K562 (cell line): ENCODE measurements around the gene WDR93. TPM values are rescaled to one million over a fixed set of nuclear protein-coding genes. Genes with fewer than 3 reads are reported as not detected.
A peak's percentile ranks its signal among the peaks of the same experiment; 100 is the strongest.

Experiments
- ATAC-seq: fragments of 200-7000 bp; cut with Tn5 transposase; 3 replicates; pipeline ENCODE4 v1.9.1; 2020; ENCODE audit warnings: moderate library complexity
- BruUV-seq: library from RNA; stranded (reverse); fragments of 400-500 nt; replicated peaks from 2 replicates; lab custom pipeline; 2021; lab: Mats Ljungman, UMichigan
- CTCF ChIA-PET: fragments of 300-600 bp; formaldehyde crosslinking; extraction: SDS; loops from one replicate; lab custom pipeline; 2021; ENCODE audit warnings: low intra/inter-chr PET ratio; lab: Yijun Ruan, JAX
- POLR2A ChIA-PET: fragments of 300-600, 350-650 bp; sonication (Branson Sonifier 250); formaldehyde crosslinking; extraction: SDS; loops from one replicate; lab custom pipeline; 2021; ENCODE audit warnings: antibody characterized with exemption, inconsistent platforms; lab: Yijun Ruan, JAX
- DNase-seq, 4 experiments: peaks; one replicate each; pipeline versions ENCODE4 v3.0.0 to v3.0.0-alpha.2; 2011 to 2018; ENCODE audit warnings: low spot score in 3 of 4, mixed read lengths in 3 of 4; ENCODE audit errors: extremely low read depth in 1 of 4
- FAIRE-seq: peaks from 2 replicates; lab custom pipeline; 2011; peaks lifted over from hg19 to GRCh38; lab: Jason Lieb, UNC
- H2AFZ ChIP-seq: 2 replicates; pipeline ENCODE4 v1.6.0; 2011; ENCODE audit warnings: low read depth, low read length, control low read depth, inconsistent platforms
- H3K27ac ChIP-seq: fragments of 200-600 bp; 3 replicates; pipeline ENCODE4 v1.8.0; 2011; ENCODE audit warnings: low read depth, mild to moderate bottlenecking, control low read depth, inconsistent platforms, low read length, moderate library complexity, mixed read lengths; ENCODE audit errors: extremely low read depth
- H3K27me3 ChIP-seq, 2 experiments: fragments of 300-600 bp in 1 of 2; 2 replicates in 1 of 2; 3 replicates in 1 of 2; pipeline versions ENCODE4 v1.6.0 to v1.8.0; 2011; ENCODE audit warnings: inconsistent platforms in 2 of 2, low read length in 2 of 2, mild to moderate bottlenecking in 1 of 2, mixed read lengths in 1 of 2, moderate library complexity in 1 of 2; ENCODE audit not compliant: control insufficient read depth in 2 of 2, insufficient read depth in 2 of 2
- H3K36me3 ChIP-seq: fragments of 300-600 bp; 3 replicates; pipeline ENCODE4 v1.8.0; 2011; ENCODE audit warnings: mild to moderate bottlenecking, low read length, inconsistent platforms; ENCODE audit not compliant: control insufficient read depth, insufficient read depth
- H3K4me1 ChIP-seq, 2 experiments: fragments of 200-600 bp in 1 of 2; replicated peaks in 1 of 2; 2 replicates in 1 of 2; 3 replicates in 1 of 2; pipeline versions ENCODE4 v1.5.1 to v1.8.0; 2011; ENCODE audit warnings: inconsistent platforms in 2 of 2, low read length in 2 of 2, mild to moderate bottlenecking in 1 of 2, mixed read lengths in 1 of 2, moderate library complexity in 1 of 2; ENCODE audit not compliant: control insufficient read depth in 2 of 2, insufficient read depth in 2 of 2
- H3K4me2 ChIP-seq: 2 replicates; pipeline ENCODE4 v1.6.1; 2011; ENCODE audit warnings: low read length, control low read depth, inconsistent platforms, mixed read lengths; ENCODE audit not compliant: insufficient read depth
- H3K4me3 ChIP-seq: fragments of 200-600 bp; sonication (generic), shearing (Covaris generic); 2 replicates; pipeline ENCODE4 v1.5.1; 2016; ENCODE audit warnings: control low read depth, inconsistent platforms
- H3K79me2 ChIP-seq: fragments of 200-600 bp; 3 replicates; pipeline ENCODE4 v1.8.0; 2011; ENCODE audit warnings: low read length, inconsistent platforms; ENCODE audit not compliant: control insufficient read depth, insufficient read depth
- H3K9ac ChIP-seq, 2 experiments: 2 replicates each; pipeline versions ENCODE4 v1.6.0 to v1.6.1; 2011; ENCODE audit warnings: low read depth in 2 of 2, low read length in 2 of 2, control low read depth in 1 of 2, inconsistent platforms in 1 of 2, mild to moderate bottlenecking in 1 of 2, mixed read lengths in 1 of 2; ENCODE audit not compliant: insufficient read depth in 1 of 2
- H3K9me1 ChIP-seq: one replicate; pipeline ENCODE4 v1.6.0; 2011; ENCODE audit warnings: inconsistent platforms, mild to moderate bottlenecking, low read length, moderate library complexity; ENCODE audit not compliant: control insufficient read depth, insufficient read depth
- H3K9me3 ChIP-seq: replicated peaks from 2 replicates; pipeline ENCODE4 v1.5.1; 2011; ENCODE audit warnings: low read depth, low read length, inconsistent platforms; ENCODE audit not compliant: control insufficient read depth, insufficient read depth
- H4K20me1 ChIP-seq: replicated peaks from 2 replicates; pipeline ENCODE4 v1.6.1; 2011; ENCODE audit warnings: low read length, inconsistent platforms, mixed read lengths; ENCODE audit not compliant: control insufficient read depth, insufficient read depth
- BRD9 ChIP-seq: fragments of 450-650 bp; IDR thresholded peaks from 2 replicates; pipeline ENCODE4 v1.6.1; 2018; ENCODE audit warnings: low read depth; ENCODE audit not compliant: partially characterized antibody
- CEBPZ ChIP-seq: fragments of 150-350 bp; IDR thresholded peaks from 2 replicates; pipeline ENCODE4 v1.6.1; 2014; ENCODE audit warnings: low read depth, mild to moderate bottlenecking, low read length, borderline replicate concordance
- DMBX1 ChIP-seq: fragments of 250-450 bp; sonication (Bioruptor Pico); IDR thresholded peaks from 2 replicates; pipeline ENCODE4 v1.8.0; 2022; ENCODE audit warnings: inconsistent platforms, mild to moderate bottlenecking, moderate library complexity, borderline replicate concordance
- ETS2 ChIP-seq: IDR thresholded peaks from 2 replicates; pipeline ENCODE4 v1.6.1; 2016; ENCODE audit warnings: borderline replicate concordance, missing genetic modification characterization, mild to moderate bottlenecking, moderate library complexity, missing compliant biosample characterization; ENCODE audit not compliant: poor library complexity, severe bottlenecking
- FOXP1 ChIP-seq: sonication (generic); formaldehyde crosslinking; IDR thresholded peaks from 2 replicates; pipeline ENCODE4 v1.8.0; 2022; ENCODE audit warnings: mild to moderate bottlenecking, missing genetic modification reagents
- HCFC1 ChIP-seq: IDR thresholded peaks from 2 replicates; pipeline ENCODE4 v1.6.1; 2012; ENCODE audit warnings: low read depth, low read length, improper control_type of control experiment
- HES1 ChIP-seq: fragments of 450-650 bp; IDR thresholded peaks from 2 replicates; pipeline ENCODE4 v1.6.1; 2016; ENCODE audit warnings: low read depth, mild to moderate bottlenecking, moderate library complexity
- MYNN ChIP-seq, 2 experiments: sonication (generic); formaldehyde crosslinking in 1 of 2; IDR thresholded peaks; 2 replicates each; pipeline versions ENCODE4 v1.5.0 to v1.6.1; 2016 to 2020; ENCODE audit warnings: antibody characterized with exemption in 1 of 2, missing genetic modification reagents in 1 of 2
- SMC3 ChIP-seq: conservative IDR thresholded peaks from 2 replicates; pipeline ENCODE4 v1.6.1; 2011; ENCODE audit warnings: low read depth, low read length, improper control_type of control experiment; ENCODE audit not compliant: insufficient read depth
- YY1 ChIP-seq, 3 experiments: IDR thresholded peaks; 2 replicates each; pipeline ENCODE4 v1.6.1; 2011; ENCODE audit warnings: low read length in 2 of 3, mild to moderate bottlenecking in 2 of 3, moderate library complexity in 2 of 3, borderline replicate concordance in 1 of 3, control low read depth in 1 of 3, low read depth in 1 of 3; ENCODE audit not compliant: insufficient read depth in 3 of 3, insufficient replicate concordance in 2 of 3, control insufficient read depth in 1 of 3, insufficient read length in 1 of 3; ENCODE audit errors: extremely low read depth in 1 of 3
- ZNF253 ChIP-seq: fragments of 250-450 bp; sonication (Bioruptor Pico); conservative IDR thresholded peaks from 2 replicates; pipeline ENCODE4 v1.6.1; 2021; ENCODE audit warnings: mild to moderate bottlenecking
- ZNF76 ChIP-seq: fragments of 250-450 bp; sonication (Bioruptor Pico); IDR thresholded peaks from 2 replicates; pipeline ENCODE4 v1.4.0; 2020; ENCODE audit warnings: mild to moderate bottlenecking, moderate library complexity, borderline replicate concordance
- ZNF766 ChIP-seq: fragments of 200-800 bp; sonication (Bioruptor generic); conservative IDR thresholded peaks from 2 replicates; pipeline ENCODE4 v1.6.1; 2016; ENCODE audit warnings: missing genetic modification characterization, missing compliant biosample characterization
- whole genome bisulfite sequencing: fragments of 100-300 bp; shearing (Covaris generic); methylation state at CpG from one replicate; pipeline ENCODE4 v1.1.6; 2016; ENCODE audit warnings: low coverage, mixed read lengths; ENCODE audit not compliant: insufficient coverage; ENCODE audit errors: missing lambda C conversion rate; 5-methylcytosine and 5-hydroxymethylcytosine counted together
- in situ Hi-C: fragments of 300-500 bp; cut with MboI; formaldehyde crosslinking; loops from 4 replicates; pipeline ENCODE4 v1.15.0; 2018; ENCODE audit warnings: inconsistent platforms, mixed read lengths
- intact Hi-C: fragments of 100-400 bp; cut with micrococcal nuclease; formaldehyde crosslinking; loops from 2 replicates; pipeline ENCODE4 v1.14.2; 2022
- polyA plus RNA-seq, 8 experiments: library from polyadenylated mRNA; depleted of rRNA in 4 of 8; stranded (reverse) in 5 of 8; unstranded in 3 of 8; fragments of >200 nt; fragmentation: Nextera tagmentation in 2 of 8; fragmentation: Illumina TruSeq in 1 of 8; extraction: Ambion mirVana in 2 of 8; extraction: Trizol in 1 of 8; gene quantifications; 2 replicates each; pipeline versions ENCODE4 v1.2.1 to v1.2.3, GENCODE V29; 2011 to 2014; ENCODE audit warnings: inconsistent platforms in 1 of 8, missing spikeins in 1 of 8
- total RNA-seq, 7 experiments: library from RNA; depleted of rRNA in 6 of 7; stranded (reverse); fragments of >200 nt in 6 of 7; fragmentation: Illumina TruSeq in 2 of 7; extraction: Trizol in 2 of 7; gene quantifications; 2 replicates each; pipeline versions ENCODE4 v1.2.1 to v1.2.3, GENCODE V29; 2011 to 2021; ENCODE audit warnings: low replicate concordance in 1 of 7
- TF ChIP-seq, protein P1 (sequence below): IDR thresholded peaks from 2 replicates; pipeline ENCODE4 v1.6.1; 2012; ENCODE audit warnings: low read depth, low read length, improper control_type of control experiment, borderline replicate concordance

The WDR93 gene
- total and polyA plus RNA-seq, 9 of the 15 experiments (the other 6 are each of a cell fraction or from before 2014, with no cell fraction given) = not detected

- ChIA-PET CTCF (interaction anchor here (0.6 kb wide), 1 partner anchor 326 kb away, joined by 5 read pairs; no protein-coding TSS in a partner anchor), POLR2A (interaction anchor here (1.1 kb wide), 1 partner anchor 254 kb away, joined by 3 read pairs; no protein-coding TSS in a partner anchor)
- Histone ChIP-seq H3K27ac (no peak overlapping the region), H3K4me1 (peaks cover 0 to 22% of the 10 kb centered on the region in 2 experiments; a peak in 3 of 5 replicates), H3K9me1 (no peaks in the 10 kb centered on the region), H4K20me1 (no peaks in the 10 kb centered on the region), H3K4me3 (no peak overlapping the region), H2AFZ (no peak overlapping the region), H3K4me2 (no peak overlapping the region), H3K79me2 (no peaks in the 10 kb centered on the region), H3K9me3 (no peaks in the 10 kb centered on the region), H3K27me3 (peaks cover 7 to 50% of the 10 kb centered on the region in 2 experiments; a peak in 4 of 5 replicates), H3K9ac (no peak overlapping the region; a peak in 1 of 4 replicates), H3K36me3 (no peaks in the 10 kb centered on the region)
- WGBS = 6% methylated on average over 12 of the region's 13 CpGs
- no peak for ATAC-seq
- in situ Hi-C loops (no loop called here), intact Hi-C loops (loop anchor here (10.0 kb wide), 1 partner anchor 540 kb away; no protein-coding TSS in a partner anchor)
- no peak for FAIRE-seq
- DNase-seq = peak in 1 of 4 experiments; percentile 2
- BruUV-seq = no TSS peak
- TF ChIP-seq SMC3 (no peak), ZNF253 (no peak), ZNF76 (CRISPR knock-in tag) (no peak), ETS2 (tag) (no peak), HES1 (no peak), HCFC1 (no peak), BRD9 (no peak), CEBPZ (no peak), YY1 (IDR thresholded peaks at IDR 0.05; ENCODE audit: borderline replicate concordance in 1 of 3, control insufficient read depth in 1 of 3, extremely low read depth in 1 of 3, insufficient read depth in 3 of 3, insufficient read length in 1 of 3, insufficient replicate concordance in 2 of 3, low read depth in 1 of 3, low read length in 2 of 3) (no peak), FOXP1 (CRISPR knock-in tag) (no peak), DMBX1 (CRISPR knock-in tag) (no peak), MYNN (IDR thresholded peaks at IDR 0.05) (no peak), MYNN (CRISPR knock-in tag; IDR thresholded peaks at IDR 0.05) (no peak), ZNF766 (CRISPR knock-in tag) (no peak)
- TF ChIP-seq, protein P1, sequence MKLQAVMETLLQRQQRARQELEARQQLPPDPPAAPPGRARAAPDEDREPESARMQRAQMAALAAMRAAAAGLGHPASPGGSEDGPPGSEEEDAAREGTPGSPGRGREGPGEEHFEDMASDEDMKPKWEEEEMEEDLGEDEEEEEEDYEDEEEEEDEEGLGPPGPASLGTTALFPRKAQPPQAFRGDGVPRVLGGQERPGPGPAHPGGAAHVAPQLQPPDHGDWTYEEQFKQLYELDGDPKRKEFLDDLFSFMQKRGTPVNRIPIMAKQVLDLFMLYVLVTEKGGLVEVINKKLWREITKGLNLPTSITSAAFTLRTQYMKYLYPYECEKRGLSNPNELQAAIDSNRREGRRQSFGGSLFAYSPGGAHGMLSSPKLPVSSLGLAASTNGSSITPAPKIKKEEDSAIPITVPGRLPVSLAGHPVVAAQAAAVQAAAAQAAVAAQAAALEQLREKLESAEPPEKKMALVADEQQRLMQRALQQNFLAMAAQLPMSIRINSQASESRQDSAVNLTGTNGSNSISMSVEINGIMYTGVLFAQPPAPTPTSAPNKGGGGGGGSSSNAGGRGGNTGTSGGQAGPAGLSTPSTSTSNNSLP = no peak
Measured at GRCh38 chr15:89745131-89745530, 54.5 kb downstream of the WDR93 start.
